ENCODE results near the gene PER2. TPM values are rescaled to one million over a fixed set of nuclear protein-coding genes. Genes with fewer than 3 reads are reported as not detected.

The PER2 gene
- total RNA-seq, 1 donor from 2014 or later = 14.0 TPM

- Mint-ChIP-seq H3K36me3 (no peaks in the 10 kb centered on the region), H3K27me3 (no peaks in the 10 kb centered on the region), H3K9me3 (no peaks in the 10 kb centered on the region), H3K4me1 (ENCODE audit: unreplicated experiment) (no peaks in the 10 kb centered on the region), H3K4me3 (no peak overlapping the region), H3K27ac (no peak overlapping the region)
- no peak for TF ChIP-seq CTCF (conservative IDR thresholded peaks at IDR 0.05)
- DNase-seq (ENCODE audit: extremely low spot score, unreplicated experiment) = no peak
Measured at GRCh38 chr2:238255151-238255551, 33.3 kb downstream of the PER2 start.

DNA sequence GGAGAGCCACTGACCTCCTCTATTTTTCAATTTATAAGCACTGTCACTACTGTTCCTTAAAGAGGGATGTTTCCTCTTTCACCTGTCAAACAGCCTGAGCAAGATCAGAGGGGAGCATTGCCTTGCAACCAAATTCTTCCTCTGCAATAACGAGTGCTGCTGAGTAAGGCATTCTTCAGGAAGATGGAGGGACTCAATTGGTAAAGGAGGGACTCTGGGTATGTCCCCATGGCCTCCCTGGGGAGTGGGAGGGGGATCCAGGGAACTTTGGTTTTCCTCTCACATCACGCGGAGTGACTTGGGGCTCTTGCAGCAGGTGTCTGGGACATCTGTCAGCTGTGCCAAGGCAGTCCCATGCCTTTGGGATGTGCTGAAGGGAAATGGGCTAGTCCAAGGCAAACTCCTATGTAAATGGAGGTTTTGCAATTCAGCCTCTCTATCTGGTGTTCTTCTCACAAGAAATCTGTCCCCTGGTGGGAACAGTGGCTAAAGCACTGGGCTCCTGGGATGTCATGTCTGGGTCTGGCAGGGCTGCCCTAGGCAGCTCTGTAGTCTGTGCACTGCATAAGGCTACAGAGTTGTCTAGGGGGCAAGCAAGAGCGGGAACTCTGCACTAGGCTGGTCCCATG, 34.2 kb downstream of the PER2 start:
- H3K9me3 Mint-ChIP-seq = no peaks in the 10 kb centered on the region

DNA sequence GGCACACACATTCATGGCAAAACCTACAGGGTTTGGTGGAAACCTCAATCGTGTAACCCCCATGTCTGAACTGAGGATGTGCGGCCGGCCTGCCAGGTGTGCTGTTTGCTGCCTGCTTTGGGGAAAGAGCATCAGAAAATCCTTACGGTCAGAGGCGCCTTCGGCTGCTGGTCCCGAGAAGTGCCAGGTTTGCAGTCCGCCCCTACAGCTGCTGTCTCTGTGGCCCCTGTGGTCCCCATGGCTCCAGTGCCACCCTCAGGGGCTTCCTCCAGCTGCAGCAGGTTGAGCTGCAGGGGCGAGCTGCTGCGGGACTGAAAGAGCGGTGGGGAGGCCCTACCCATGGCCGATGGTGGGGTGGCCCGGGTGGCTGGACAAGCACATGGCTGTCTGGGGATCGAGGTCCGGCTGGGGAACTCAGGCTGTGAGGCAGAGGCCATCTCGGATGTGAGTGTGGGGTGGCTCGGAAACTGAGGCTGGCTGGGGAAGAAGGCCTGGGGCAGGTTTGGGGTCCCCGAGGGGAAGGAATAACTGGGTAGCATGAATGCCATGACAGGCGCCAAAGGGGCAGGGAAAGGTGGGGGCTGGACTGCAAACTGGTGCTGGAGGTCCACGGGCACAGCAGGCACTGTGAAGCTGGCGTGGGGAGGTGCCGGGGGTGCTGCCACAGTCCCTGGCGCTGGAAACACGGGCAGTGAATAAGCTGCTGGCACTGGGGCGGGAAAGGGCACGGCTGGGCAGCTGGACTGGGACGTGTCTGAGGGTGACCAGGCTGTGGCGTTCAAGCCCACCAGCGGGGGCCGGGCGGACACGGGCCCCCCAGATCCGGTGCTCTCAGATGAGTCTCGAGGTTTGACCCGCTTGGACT, 35.4 kb downstream of the PER2 start:
- no peaks in the 10 kb centered on the region for H3K4me1 Mint-ChIP-seq (ENCODE audit: unreplicated experiment)
- TF ChIP-seq CTCF (conservative IDR thresholded peaks at IDR 0.05) = no peak
- H3K9me3 Mint-ChIP-seq = no peaks in the 10 kb centered on the region
- H3K27ac Mint-ChIP-seq = no peak overlapping the region
- no peaks in the 10 kb centered on the region for H3K27me3 Mint-ChIP-seq
- no peak overlapping the region for H3K4me3 Mint-ChIP-seq
- H3K36me3 Mint-ChIP-seq = peaks cover 3% of the 10 kb centered on the region
- DNase-seq (ENCODE audit: extremely low spot score, unreplicated experiment) = no peak

More for the DNA sequence above, 34.2 kb downstream of the PER2 start:
- no peak for TF ChIP-seq CTCF (conservative IDR thresholded peaks at IDR 0.05)
- DNase-seq (ENCODE audit: extremely low spot score, unreplicated experiment) = no peak
- no peaks in the 10 kb centered on the region for H3K36me3 Mint-ChIP-seq
- H3K4me3 Mint-ChIP-seq = no peak overlapping the region
- no peaks in the 10 kb centered on the region for H3K27me3 Mint-ChIP-seq
- no peak overlapping the region for H3K27ac Mint-ChIP-seq
- H3K4me1 Mint-ChIP-seq (ENCODE audit: unreplicated experiment) = no peaks in the 10 kb centered on the region

GRCh38 chr2:238251986-238252385, 36.4 kb downstream of the PER2 start:
- Mint-ChIP-seq H3K9me3 (no peaks in the 10 kb centered on the region), H3K27me3 (no peaks in the 10 kb centered on the region), H3K4me1 (ENCODE audit: unreplicated experiment) (no peaks in the 10 kb centered on the region), H3K36me3 (peaks cover 4% of the 10 kb centered on the region), H3K4me3 (no peak overlapping the region), H3K27ac (no peak overlapping the region)
- TF ChIP-seq CTCF (conservative IDR thresholded peaks at IDR 0.05) = no peak
- DNase-seq (ENCODE audit: extremely low spot score, unreplicated experiment) = no peak

DNA sequence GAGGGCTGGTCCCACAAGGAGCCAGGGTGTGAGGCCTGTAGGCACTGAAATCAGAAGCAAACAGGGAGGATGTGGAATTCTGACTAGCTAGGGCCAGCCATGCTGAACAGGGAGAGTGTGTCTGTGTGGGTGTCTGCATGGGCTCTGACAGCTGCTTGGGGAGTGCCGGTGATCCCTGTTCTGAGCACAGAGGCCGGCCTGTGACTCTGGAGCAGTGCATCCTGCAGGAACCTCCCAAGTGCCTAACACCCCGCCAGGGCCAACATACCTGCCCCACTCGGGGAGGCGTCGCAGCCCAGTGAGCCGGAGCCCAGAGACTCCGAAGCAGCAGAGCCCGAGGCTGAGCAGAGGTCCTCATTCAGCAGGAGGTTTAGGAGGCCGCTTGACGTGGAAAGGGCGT, 37.1 kb downstream of the PER2 start:
- peaks cover 4% of the 10 kb centered on the region for H3K36me3 Mint-ChIP-seq
- TF ChIP-seq CTCF (conservative IDR thresholded peaks at IDR 0.05) = no peak
- no peaks in the 10 kb centered on the region for H3K9me3 Mint-ChIP-seq
- H3K27me3 Mint-ChIP-seq = no peaks in the 10 kb centered on the region
- no peak overlapping the region for H3K27ac Mint-ChIP-seq
- H3K4me3 Mint-ChIP-seq = no peak overlapping the region
- no peaks in the 10 kb centered on the region for H3K4me1 Mint-ChIP-seq (ENCODE audit: unreplicated experiment)
- no peak for DNase-seq (ENCODE audit: extremely low spot score, unreplicated experiment)
